HEK293T (cell line): ENCODE results near the gene CPM.

Experiments used
- CTCF ChIA-PET: fragments of 350-600 bp; formaldehyde crosslinking; extraction: SDS; loops from one replicate; lab custom pipeline; 2021; ENCODE audit warnings: antibody characterized with exemption, inconsistent platforms; lab: Yijun Ruan, JAX
- POLR2A ChIA-PET: fragments of 350-600 bp; formaldehyde crosslinking; extraction: SDS; loops from one replicate; lab custom pipeline; 2020; ENCODE audit warnings: antibody characterized with exemption, inconsistent platforms; lab: Yijun Ruan, JAX
- DNase-seq: peaks from one replicate; pipeline ENCODE4 v3.0.0; 2012; ENCODE audit warnings: mixed read lengths; ENCODE audit errors: extremely low spot score
- ARNT ChIP-seq: fragments of 450-650 bp; IDR thresholded peaks from 2 replicates; pipeline ENCODE4 v1.6.1; 2017; ENCODE audit warnings: mild to moderate bottlenecking
- BHLHE40 ChIP-seq: fragments of 450-650 bp; IDR thresholded peaks from 2 replicates; pipeline ENCODE4 v1.6.1; 2016; ENCODE audit warnings: mild to moderate bottlenecking, moderate library complexity, borderline replicate concordance
- CTBP1 ChIP-seq: fragments of 450-650 bp; IDR thresholded peaks from 2 replicates; pipeline ENCODE4 v1.6.1; 2016; ENCODE audit warnings: borderline replicate concordance
- ELF4 ChIP-seq: fragments of 450-650 bp; IDR thresholded peaks from 2 replicates; pipeline ENCODE4 v1.6.1; 2017; ENCODE audit warnings: antibody characterized with exemption
- FOXA1 ChIP-seq: fragments of 450-650 bp; IDR thresholded peaks from 2 replicates; pipeline ENCODE4 v1.6.1; 2016; ENCODE audit warnings: mild to moderate bottlenecking
- FOXK2 ChIP-seq: fragments of 450-650 bp; IDR thresholded peaks from 2 replicates; pipeline ENCODE4 v1.6.1; 2016; ENCODE audit warnings: mild to moderate bottlenecking
- FOXM1 ChIP-seq: fragments of 450-650 bp; IDR thresholded peaks from 2 replicates; pipeline ENCODE4 v1.6.1; 2017; ENCODE audit warnings: mild to moderate bottlenecking, borderline replicate concordance
- HDGF ChIP-seq: fragments of 450-650 bp; IDR thresholded peaks from 2 replicates; pipeline ENCODE4 v1.6.1; 2017; ENCODE audit warnings: antibody characterized with exemption, borderline replicate concordance
- L3MBTL2 ChIP-seq: fragments of 450-650 bp; conservative IDR thresholded peaks from 2 replicates; pipeline ENCODE4 v1.6.1; 2016; ENCODE audit warnings: mild to moderate bottlenecking
- LEF1 ChIP-seq: fragments of 450-650 bp; IDR thresholded peaks from 2 replicates; pipeline ENCODE4 v1.6.1; 2017; ENCODE audit warnings: mild to moderate bottlenecking, borderline replicate concordance
- NFRKB ChIP-seq: fragments of 450-650 bp; IDR thresholded peaks from 2 replicates; pipeline ENCODE4 v1.6.1; 2016; ENCODE audit warnings: mild to moderate bottlenecking, moderate library complexity
- PKNOX1 ChIP-seq: fragments of 450-650 bp; IDR thresholded peaks from 2 replicates; pipeline ENCODE4 v1.6.1; 2016
- SP1 ChIP-seq: fragments of 450-650 bp; IDR thresholded peaks from 2 replicates; pipeline ENCODE4 v1.6.1; 2017
- SUZ12 ChIP-seq: fragments of 450-650 bp; IDR thresholded peaks from 2 replicates; pipeline ENCODE4 v1.6.1; 2016; ENCODE audit warnings: mild to moderate bottlenecking
- TARDBP ChIP-seq: fragments of 450-650 bp; IDR thresholded peaks from 2 replicates; pipeline ENCODE4 v1.6.1; 2016
- ZNF384 ChIP-seq: fragments of 450-650 bp; IDR thresholded peaks from 2 replicates; pipeline ENCODE4 v1.6.1; 2016

The CPM gene

GRCh38 chr12:68956466-68956865 is 23.5 kb upstream of the CPM start:
- POLR2A ChIA-PET, result no interaction called here
- no peak for DNase-seq
- CTCF ChIA-PET, result no interaction called here
- no peak for TF ChIP-seq PKNOX1

DNA sequence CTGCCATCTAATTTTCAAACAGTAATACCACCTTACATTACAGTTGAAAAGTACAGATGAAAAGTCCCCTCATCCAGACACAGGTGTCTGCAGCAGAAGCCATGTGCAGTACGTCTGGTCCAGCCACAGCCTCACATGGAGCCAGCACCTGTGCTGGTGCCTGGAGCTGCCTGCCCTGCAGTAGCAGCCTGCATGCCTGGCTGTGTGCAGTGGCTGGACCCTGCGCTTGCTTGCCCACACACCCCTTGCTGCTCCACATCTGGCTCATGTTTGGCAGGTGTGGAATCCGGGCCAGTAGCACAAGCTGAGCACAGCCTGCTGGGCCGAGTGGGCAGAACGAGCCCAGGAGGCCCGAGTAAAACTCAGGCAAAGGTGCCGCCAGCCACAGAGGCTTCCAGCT is 21.8 kb upstream of the CPM start:
- DNase-seq, result no peak
- POLR2A ChIA-PET, result no interaction called here
- TF ChIP-seq SUZ12 (no peak), FOXK2 (no peak), HDGF (no peak), PKNOX1 (no peak), FOXM1 (no peak), NFRKB (no peak), LEF1 (no peak)
- CTCF ChIA-PET, result no interaction called here

GRCh38 chr12:68953536-68953935 is 20.6 kb upstream of the CPM start:
- ChIA-PET POLR2A (no interaction called here), CTCF (no interaction called here)
- DNase-seq, result no peak
- TF ChIP-seq CTBP1, result no peak
- TF ChIP-seq ELF4, result no peak
- no peak for TF ChIP-seq PKNOX1
- TF ChIP-seq FOXM1, result no peak
- no peak for TF ChIP-seq L3MBTL2
- no peak for TF ChIP-seq LEF1

DNA sequence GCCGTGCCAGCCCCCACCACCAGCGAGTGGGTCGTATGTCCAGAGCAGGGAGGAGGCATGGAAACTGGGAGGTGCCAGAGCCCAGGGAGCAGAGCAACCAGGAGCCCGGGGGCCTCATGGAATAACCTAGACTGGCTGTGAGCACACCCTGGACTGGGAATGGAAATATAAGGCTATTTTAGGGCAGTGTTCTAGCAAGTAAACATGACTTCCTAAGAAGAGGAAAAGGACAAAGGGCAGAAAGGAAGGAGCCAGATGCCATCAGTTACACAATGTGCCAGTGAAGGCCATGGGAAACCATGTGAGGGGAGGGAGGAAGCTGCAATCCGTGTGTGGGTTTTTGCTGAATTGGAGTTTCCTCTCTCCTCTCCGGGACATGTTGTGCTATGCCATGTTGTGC is 18.7 kb upstream of the CPM start:
- TF ChIP-seq FOXK2 (no peak), LEF1 (no peak)
- POLR2A ChIA-PET, result no interaction called here
- DNase-seq, result no peak
- CTCF ChIA-PET, result no interaction called here

DNA sequence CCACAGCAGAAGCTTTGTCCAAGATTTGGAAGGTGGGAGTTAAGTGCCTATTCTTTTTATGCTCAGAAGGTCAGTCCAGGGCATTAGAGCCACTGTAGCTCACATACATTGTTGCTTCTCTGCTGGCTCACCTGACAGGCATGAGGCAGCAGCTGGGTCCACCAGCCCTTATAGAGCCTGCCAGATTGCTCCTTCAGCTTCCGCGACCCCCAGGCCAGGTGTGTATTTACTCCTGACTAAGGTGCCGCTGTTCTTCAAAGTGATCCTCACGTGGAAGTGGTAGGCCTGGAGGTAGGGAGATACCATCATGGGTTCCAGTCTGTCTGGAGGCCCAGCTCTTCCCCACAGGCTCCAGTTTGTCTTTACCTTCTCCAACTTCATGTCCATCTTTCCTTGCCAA is 17.5 kb upstream of the CPM start:
- CTCF ChIA-PET, result no interaction called here
- TF ChIP-seq ELF4 (no peak), FOXK2 (no peak), CTBP1 (no peak), TARDBP (no peak), NFRKB (no peak), FOXM1 (no peak), ARNT (no peak), SP1 (no peak), PKNOX1 (no peak), FOXA1 (no peak)
- POLR2A ChIA-PET, result no interaction called here
- no peak for DNase-seq

DNA sequence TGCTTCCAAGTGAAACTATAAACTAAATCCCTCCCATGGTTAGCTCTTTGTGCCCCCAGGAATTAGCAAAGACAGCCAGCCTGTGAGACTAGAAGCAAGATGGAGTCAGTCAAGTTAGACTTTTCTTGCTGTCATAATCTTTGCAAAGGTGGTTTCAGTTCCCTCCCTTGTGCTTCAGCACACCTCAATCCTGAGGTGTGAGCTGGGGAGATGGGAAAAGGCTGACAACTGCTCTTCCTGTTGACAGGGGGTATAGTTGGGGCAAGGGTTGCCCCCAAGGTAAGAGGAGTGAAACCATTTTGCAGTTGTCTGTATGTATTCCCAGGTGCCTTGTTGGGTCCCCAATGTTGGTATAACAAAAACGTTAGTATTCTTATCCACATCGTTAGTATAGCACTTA is 12.3 kb upstream of the CPM start:
- ChIA-PET POLR2A (no interaction called here), CTCF (no interaction called here)
- no peak for DNase-seq
- no peak for TF ChIP-seq SUZ12
- no peak for TF ChIP-seq NFRKB
- no peak for TF ChIP-seq TARDBP
- no peak for TF ChIP-seq ZNF384
- no peak for TF ChIP-seq BHLHE40
- no peak for TF ChIP-seq ELF4
- no peak for TF ChIP-seq LEF1
- no peak for TF ChIP-seq ARNT
- no peak for TF ChIP-seq FOXK2
- TF ChIP-seq L3MBTL2, result no peak
- TF ChIP-seq FOXM1, result no peak
- no peak for TF ChIP-seq HDGF
- no peak for TF ChIP-seq FOXA1
- TF ChIP-seq PKNOX1, result no peak
- no peak for TF ChIP-seq CTBP1
- no peak for TF ChIP-seq SP1
